Ovary (tissue), 10 donors: ENCODE results near the gene TNFAIP6. TPM values are rescaled to one million over a fixed set of nuclear protein-coding genes. Genes with fewer than 3 reads are reported as not detected.
"Not testable (repeated sequence)": the region's sequence is repeated elsewhere in the genome, so short reads cannot be mapped to it uniquely, and the experiment has no call there.

Source experiments
- DNase-seq, 5 donors: peaks; one replicate each; pipeline ENCODE4 v3.0.0-alpha.2; 2019 to 2020
- H3K27ac ChIP-seq, 2 donors: fragments of 200-600 bp; one replicate each; pipeline versions ENCODE4 v1.5.1 to v1.8.0; 2019 to 2022
- H3K27me3 ChIP-seq: fragments of 200-600 bp; one replicate; pipeline ENCODE4 v1.8.0; 2022
- H3K36me3 ChIP-seq: fragments of 200-600 bp; sonication (generic); one replicate; pipeline ENCODE4 v1.5.1; 2019
- H3K4me1 ChIP-seq: one replicate; pipeline ENCODE4 v1.8.1; 2013; ENCODE audit warnings: mild to moderate bottlenecking, moderate library complexity; ENCODE audit not compliant: insufficient read depth
- H3K4me3 ChIP-seq: fragments of 200-600 bp; sonication (generic); one replicate; pipeline ENCODE4 v1.5.1; 2017
- H3K9me3 ChIP-seq, 2 donors: fragments of 200-600 bp in 1 of 2; sonication (generic) in 1 of 2; one replicate each; pipeline versions ENCODE4 v1.5.1 to v1.8.1; 2013 to 2019; ENCODE audit warnings: mild to moderate bottlenecking in 1 of 2, moderate library complexity in 1 of 2
- EP300 ChIP-seq: sonication (generic); formaldehyde crosslinking; IDR thresholded peaks from one replicate; pipeline ENCODE4 v1.6.1; 2017; ENCODE audit warnings: antibody characterized with exemption
- POLR2A ChIP-seq: fragments of 450-650 bp; IDR thresholded peaks from one replicate; pipeline ENCODE4 v1.6.1; 2017; ENCODE audit warnings: antibody characterized with exemption, mild to moderate bottlenecking, moderate library complexity
- WGBS, 3 donors: extraction: QIAGEN DNeasy Blood & Tissue Kit in 1 of 3; methylation state at CpG; one replicate each; pipeline versions ENCODE4 v1.1.5 to v1.1.7; 2013 to 2017; 5-methylcytosine and 5-hydroxymethylcytosine counted together
- intact Hi-C, 4 donors: fragments of 100-400 bp; cut with DNase I; formaldehyde crosslinking; loops; one replicate each; pipeline versions ENCODE4 v1.11.0 to v1.15.1; 2022 to 2023
- long read RNA-seq, 3 donors: library from polyadenylated mRNA in 2 of 3; unstranded in 2 of 3; transcript quantifications; one replicate each; pipeline ENCODE4 v2.0.0 and lab custom pipeline, GENCODE V29; 2021 to 2026
- polyA plus RNA-seq, 2 donors: library from polyadenylated mRNA; stranded (reverse); fragments of 200-250 nt in 1 of 2; fragments of 350-450 nt in 1 of 2; fragmentation: Illumina TruSeq in 1 of 2; extraction: RNeasy Lipid Tissue Mini Kit (QIAGEN cat#74804) in 1 of 2; gene quantifications; one replicate each; pipeline ENCODE4 v1.2.3, GENCODE V29; 2013 to 2014
- total RNA-seq, 7 donors: library from RNA; depleted of rRNA in 2 of 7; stranded (reverse); fragments of >200 nt in 2 of 7; fragmentation: NEBNext Ultra II Directional in 3 of 7; extraction: Animal tissue kit (Norgen Biotek cat#: 25700) in 3 of 7; gene quantifications; one replicate each; pipeline versions ENCODE4 v1.1.0 to v1.2.4, GENCODE V29; 2016 to 2023
- TF ChIP-seq, protein P1 (sequence below), 3 donors: fragments of 450-650 bp in 2 of 3; fragments of 200-600 bp in 1 of 3; IDR thresholded peaks; one replicate each; pipeline versions ENCODE4 v1.5.1 to v1.8.0; 2016 to 2022; ENCODE audit warnings: antibody characterized with exemption in 3 of 3, mild to moderate bottlenecking in 1 of 3
- donor health status: DM: no; HTN: no; CAD: no; lungs with moderate emphysema.
- donor health status: DM: no; HTN: no; CAD: no.
- donor health status: Bipolar disorder and iron deficiency.
- donor health status: DM: yes; HTN: yes; CAD: no.
- donor health status: DM: no; HTN: no; CAD: no.
- donor health status: DM: yes; HTN: yes; CAD: no.

The TNFAIP6 gene, protein sequence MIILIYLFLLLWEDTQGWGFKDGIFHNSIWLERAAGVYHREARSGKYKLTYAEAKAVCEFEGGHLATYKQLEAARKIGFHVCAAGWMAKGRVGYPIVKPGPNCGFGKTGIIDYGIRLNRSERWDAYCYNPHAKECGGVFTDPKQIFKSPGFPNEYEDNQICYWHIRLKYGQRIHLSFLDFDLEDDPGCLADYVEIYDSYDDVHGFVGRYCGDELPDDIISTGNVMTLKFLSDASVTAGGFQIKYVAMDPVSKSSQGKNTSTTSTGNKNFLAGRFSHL
- total RNA-seq (1 to 10 TPM in 1 of 7 donors, under 1 TPM in 3, not detected in 3; 0.20 to 1.0 (median 0.28) TPM), polyA plus RNA-seq (under 1 TPM; 0.23 to 0.88 TPM)
- long read RNA-seq, donor 1, result 0 reads
- long read RNA-seq, donor 2, partial matches to known transcripts, result 0 of 1 reads
- long read RNA-seq, donor 2, other reads (novel, unspliced or antisense), result 0 of 1 reads
- long read RNA-seq, donor 3, partial matches to known transcripts, result 0 of 1 reads
- long read RNA-seq, donor 3, other reads (novel, unspliced or antisense), result 0 of 1 reads

DNA sequence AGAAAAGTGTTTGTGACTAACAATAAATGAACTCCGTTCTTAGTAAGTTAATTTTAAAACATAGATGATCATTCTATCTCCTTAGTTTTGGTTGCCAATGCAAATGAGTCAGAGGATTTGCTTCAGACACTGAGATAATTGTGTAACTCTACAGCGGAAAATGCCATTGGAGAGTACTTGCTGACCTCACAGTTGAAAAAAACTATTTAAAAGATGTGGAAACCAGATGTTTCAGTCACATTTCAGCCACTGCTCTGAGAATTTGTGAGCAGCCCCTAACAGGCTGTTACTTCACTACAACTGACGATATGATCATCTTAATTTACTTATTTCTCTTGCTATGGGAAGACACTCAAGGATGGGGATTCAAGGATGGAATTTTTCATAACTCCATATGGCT is at the start of gene TNFAIP6:
TNFAIP6 (plus strand) TSS at position 234 of the 400 bp plus-strand sequence; CDS start at position 309, 75 bp downstream.
- peak in 1 of 5 donors; percentile 27 for DNase-seq
- no peaks in the 10 kb centered on the region for H3K9me3 ChIP-seq
- no peak within 1 kb of the TSS for H3K27ac ChIP-seq
- no peaks in the 10 kb centered on the region for H3K27me3 ChIP-seq
- no peak for TF ChIP-seq EP300
- TF ChIP-seq POLR2A, result no peak
- TF ChIP-seq, protein P1, sequence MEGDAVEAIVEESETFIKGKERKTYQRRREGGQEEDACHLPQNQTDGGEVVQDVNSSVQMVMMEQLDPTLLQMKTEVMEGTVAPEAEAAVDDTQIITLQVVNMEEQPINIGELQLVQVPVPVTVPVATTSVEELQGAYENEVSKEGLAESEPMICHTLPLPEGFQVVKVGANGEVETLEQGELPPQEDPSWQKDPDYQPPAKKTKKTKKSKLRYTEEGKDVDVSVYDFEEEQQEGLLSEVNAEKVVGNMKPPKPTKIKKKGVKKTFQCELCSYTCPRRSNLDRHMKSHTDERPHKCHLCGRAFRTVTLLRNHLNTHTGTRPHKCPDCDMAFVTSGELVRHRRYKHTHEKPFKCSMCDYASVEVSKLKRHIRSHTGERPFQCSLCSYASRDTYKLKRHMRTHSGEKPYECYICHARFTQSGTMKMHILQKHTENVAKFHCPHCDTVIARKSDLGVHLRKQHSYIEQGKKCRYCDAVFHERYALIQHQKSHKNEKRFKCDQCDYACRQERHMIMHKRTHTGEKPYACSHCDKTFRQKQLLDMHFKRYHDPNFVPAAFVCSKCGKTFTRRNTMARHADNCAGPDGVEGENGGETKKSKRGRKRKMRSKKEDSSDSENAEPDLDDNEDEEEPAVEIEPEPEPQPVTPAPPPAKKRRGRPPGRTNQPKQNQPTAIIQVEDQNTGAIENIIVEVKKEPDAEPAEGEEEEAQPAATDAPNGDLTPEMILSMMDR (IDR thresholded peaks at IDR 0.05), result no peak
- no peaks in the 10 kb centered on the region for H3K36me3 ChIP-seq
- WGBS, 3 donors, result 8 to 16% (median 11%) methylated on average over 3 of the region's 3 CpGs
- H3K4me1 ChIP-seq, result no peaks in the 10 kb centered on the region
- H3K4me3 ChIP-seq, result no peak within 1 kb of the TSS
- intact Hi-C loops, result no loop called here

DNA sequence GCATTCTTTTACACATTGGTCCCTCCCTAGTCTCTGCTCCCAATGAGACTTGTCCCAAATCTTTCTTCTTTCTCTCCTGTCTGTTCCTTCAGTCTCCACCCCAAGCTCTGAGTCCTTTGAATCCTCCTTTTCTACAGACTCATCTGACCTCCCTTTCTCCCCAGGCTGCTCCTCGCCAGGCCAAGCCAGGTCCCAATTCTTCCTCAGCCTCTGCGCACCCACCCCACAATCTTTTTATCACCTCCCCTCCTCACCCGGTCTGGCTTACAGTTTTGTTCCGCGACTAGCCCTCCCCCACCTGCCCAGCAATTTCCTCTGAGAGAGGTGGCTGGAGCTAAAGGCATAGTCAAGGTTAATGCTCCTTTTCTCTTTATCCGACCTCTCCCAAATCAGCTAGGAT is 47.1 kb upstream of the TNFAIP6 start:
- H3K9me3 ChIP-seq, H3K27ac ChIP-seq, H3K4me1 ChIP-seq, H3K36me3 ChIP-seq, H3K4me3 ChIP-seq, DNase-seq, intact Hi-C loops, H3K27me3 ChIP-seq: not testable (repeated sequence)
- WGBS, 3 donors, result 94 to 97% (median 96%) methylated on average over 6 of the region's 6 CpGs

DNA sequence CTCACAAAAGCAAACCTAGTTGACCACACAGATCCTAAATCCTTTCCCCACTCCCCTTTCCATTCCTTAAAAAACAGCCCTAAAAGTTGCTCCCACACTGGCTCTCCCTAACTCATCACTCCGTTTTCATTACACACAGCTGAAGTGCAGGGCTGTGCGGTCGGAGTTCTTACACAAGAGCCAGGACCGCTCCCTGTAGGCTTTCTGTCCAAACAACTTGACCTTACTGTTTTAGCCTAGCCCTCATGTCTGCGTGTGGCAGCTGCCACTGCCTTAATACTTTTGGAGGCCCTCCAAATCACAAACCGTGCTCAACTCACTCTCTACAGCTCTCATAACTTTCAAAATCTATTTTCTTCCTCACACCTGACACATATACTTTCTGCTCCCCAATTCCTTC is 45.0 kb upstream of the TNFAIP6 start:
- 35 to 48% (median 42%) methylated on average over 6 of the region's 6 CpGs for WGBS, 3 donors
- intact Hi-C loops, result not testable (repeated sequence)

DNA sequence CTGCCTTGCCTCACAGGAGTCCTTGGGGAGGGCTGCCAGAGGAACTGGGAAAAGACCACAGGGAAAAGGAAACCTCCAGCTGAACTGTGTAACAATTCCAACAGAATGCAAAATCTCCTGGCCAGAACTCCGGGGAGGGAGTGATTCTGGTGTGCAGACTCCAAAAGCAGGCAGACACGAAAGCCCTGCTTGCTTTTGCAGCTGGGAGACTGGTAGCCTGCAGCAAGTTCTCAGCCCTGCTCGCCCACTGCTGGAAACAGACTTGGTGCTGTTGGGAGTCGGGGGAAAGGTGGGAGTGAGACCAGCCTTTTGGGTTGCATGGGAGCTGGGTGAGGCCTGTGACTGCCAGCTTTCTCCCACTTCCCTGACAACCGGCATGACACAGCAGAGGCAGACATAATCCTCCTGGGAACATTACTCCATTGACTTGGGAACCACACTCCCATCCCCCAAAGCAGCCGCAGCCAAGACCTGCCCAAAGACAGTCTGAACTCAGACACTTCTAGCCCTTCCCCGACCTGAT is 42.0 kb upstream of the TNFAIP6 start:
- H3K4me3 ChIP-seq, result no peak overlapping the region

More for the DNA sequence above, 45.0 kb upstream of the TNFAIP6 start:
- not testable (repeated sequence) for H3K36me3 ChIP-seq, H3K4me3 ChIP-seq, DNase-seq, H3K4me1 ChIP-seq, H3K9me3 ChIP-seq, H3K27ac ChIP-seq, H3K27me3 ChIP-seq

DNA sequence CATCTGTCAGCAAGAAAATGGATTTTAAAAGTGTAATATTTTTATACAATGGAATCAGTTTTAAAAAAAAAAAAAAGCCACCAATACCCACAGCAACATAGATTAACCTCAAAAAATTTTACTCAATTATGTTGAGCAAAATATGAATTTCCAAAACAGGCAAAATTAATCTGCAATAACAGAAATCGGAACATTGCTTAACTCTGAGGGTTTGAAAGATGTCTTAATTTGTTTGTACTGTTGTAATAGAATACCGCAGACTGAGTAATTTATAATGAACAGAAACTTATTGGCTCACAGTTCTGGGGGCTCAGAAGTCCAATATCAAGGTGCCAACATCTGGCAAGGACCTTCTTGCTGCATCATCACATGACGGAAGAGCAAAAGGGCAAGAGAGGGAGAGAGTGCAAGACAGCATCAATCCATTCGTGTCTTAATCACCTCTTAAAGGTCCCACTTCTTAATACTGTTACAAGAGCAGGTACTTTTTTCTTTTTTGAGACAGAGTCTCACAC is 31.8 kb upstream of the TNFAIP6 start:
- no peak for TF ChIP-seq POLR2A
- TF ChIP-seq, protein P1 (IDR thresholded peaks at IDR 0.05), result no peak
- TF ChIP-seq EP300, result no peak
- H3K36me3 ChIP-seq, result no peaks in the 10 kb centered on the region
- H3K27me3 ChIP-seq, result no peaks in the 10 kb centered on the region
- intact Hi-C loops, result no loop called here
- H3K4me3 ChIP-seq, result no peak overlapping the region
- no peak for DNase-seq
- H3K9me3 ChIP-seq, result no peaks in the 10 kb centered on the region
- WGBS, 3 donors, result 80 to 84% (median 83%) methylated on average over 4 of the region's 4 CpGs
- H3K4me1 ChIP-seq, result no peaks in the 10 kb centered on the region
- no peak overlapping the region for H3K27ac ChIP-seq

More for the DNA sequence above, 42.0 kb upstream of the TNFAIP6 start:
- H3K36me3 ChIP-seq, result no peaks in the 10 kb centered on the region
- no peaks in the 10 kb centered on the region for H3K9me3 ChIP-seq
- DNase-seq, result peak; percentile 56 to 71 (median 60)
- H3K27ac ChIP-seq, result peak overlapping the region; percentile 14 to 47
- intact Hi-C loops, result no loop called here
- H3K27me3 ChIP-seq, result no peaks in the 10 kb centered on the region
- H3K4me1 ChIP-seq, result peaks cover 5% of the 10 kb centered on the region
- WGBS, 3 donors, result 5 to 11% (median 10%) methylated on average over 7 of the region's 7 CpGs
- TF ChIP-seq POLR2A, result no peak
- TF ChIP-seq, protein P1 (IDR thresholded peaks at IDR 0.05), result no peak
- TF ChIP-seq EP300, result no peak
